GM19238 (cell line): ENCODE data around the gene PLEKHA4.
A peak's percentile ranks its signal among the peaks of the same experiment; 100 is the strongest.

Experiments used
- DNase-seq: peaks from one replicate; pipeline ENCODE4 v3.0.0; 2011; ENCODE audit warnings: low spot score; ENCODE audit not compliant: insufficient read length

PLEKHA4 gene

DNA sequence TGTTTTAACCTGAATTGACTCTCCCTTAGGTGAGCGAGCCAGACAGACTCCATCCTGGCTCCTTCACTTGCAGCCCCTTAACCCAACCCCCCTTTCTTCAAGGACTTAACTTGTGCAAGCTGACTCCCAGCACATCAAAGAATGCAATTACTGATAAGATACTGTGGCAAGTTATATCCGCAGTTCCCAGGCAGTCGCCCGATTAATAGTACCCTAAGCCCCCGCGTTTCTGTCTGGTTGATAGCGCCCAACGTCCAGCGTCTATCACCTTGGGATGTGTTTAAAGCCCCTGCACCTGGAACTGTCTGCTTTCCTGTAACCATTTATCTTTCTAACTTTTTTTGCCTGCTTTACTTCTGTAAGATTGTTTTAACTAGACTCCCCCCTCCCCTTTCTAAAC lies 38.3 kb downstream of the PLEKHA4 start:
- no peak for DNase-seq

DNA sequence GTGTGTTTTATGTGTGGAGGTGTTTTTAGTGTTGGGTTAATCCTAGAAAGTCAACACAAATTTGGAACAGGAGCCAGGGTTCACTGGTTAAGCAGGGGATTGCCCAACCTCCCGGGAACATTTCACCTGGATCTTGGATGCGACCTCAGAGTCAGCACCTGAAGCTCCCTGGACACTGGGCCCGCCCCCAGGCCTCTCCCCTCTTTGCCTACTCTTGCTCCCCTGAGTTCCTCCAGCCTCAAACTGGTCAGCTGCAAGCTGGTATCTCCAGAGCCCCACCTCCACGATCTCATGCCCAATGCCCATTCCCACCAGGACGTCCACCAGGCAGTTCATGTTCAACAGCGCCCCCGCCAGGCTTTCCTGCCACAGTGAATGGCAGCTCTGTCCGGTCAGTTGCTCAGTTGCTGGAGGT lies 41.8 kb downstream of the PLEKHA4 start:
- DNase-seq = no peak

DNA sequence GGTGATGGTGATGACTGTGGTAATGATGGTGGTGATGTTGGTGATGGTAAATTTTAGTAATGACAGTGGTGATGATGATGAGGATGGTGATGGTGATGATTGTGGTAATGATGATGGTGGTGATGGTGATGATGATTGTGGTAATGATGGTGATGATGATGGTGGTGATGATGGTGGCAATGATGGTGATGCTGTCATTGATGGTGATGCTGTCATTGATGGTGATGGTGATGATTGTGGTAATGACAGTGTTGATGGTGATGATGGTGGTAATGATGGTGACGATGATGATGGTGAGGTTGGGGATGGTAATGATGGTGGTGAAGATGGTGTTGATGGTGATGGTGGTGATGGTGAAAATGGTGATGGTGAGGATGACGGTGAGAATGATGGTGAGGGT lies 45.9 kb downstream of the PLEKHA4 start:
- no peak for DNase-seq

DNA sequence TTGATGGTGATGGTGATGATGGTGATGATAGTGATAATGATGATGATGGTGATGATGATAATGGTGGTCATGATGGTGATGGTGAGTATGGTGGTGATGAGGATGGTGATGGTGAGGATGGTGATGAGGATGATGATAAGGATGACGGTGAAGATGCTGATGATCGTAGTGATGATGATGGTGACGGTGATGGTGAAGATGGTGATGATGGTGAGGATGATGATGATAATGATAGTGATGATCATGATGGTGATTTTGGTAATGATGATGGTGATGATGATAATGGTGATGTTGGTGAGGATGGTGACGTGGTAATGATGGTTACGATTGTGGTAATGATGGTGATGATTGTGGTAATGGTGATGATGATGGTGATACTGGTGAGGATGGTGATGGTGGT lies 46.8 kb downstream of the PLEKHA4 start:
- no peak for DNase-seq

DNA sequence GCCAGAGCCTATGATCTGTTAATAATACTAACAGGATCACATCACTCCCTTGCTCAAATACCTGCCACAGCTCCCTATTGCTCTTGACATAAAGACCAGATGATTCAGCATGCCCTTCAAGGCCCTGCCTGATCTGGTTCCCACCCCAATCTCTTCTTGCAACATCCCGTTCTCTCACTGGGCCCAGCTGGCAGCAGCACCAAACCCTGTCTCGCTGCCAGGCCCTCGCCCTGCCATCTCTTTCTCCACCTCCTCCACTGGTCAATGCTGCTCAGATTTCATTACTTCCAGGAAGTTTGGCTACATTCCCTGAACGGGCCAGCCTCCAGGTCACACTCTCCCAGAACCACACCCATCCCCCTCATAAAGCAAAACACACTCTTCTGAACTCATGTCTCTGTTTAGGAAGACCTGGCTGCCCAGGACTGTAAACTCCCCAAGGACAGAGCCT lies 49.0 kb downstream of the PLEKHA4 start:
- no peak for DNase-seq

DNA sequence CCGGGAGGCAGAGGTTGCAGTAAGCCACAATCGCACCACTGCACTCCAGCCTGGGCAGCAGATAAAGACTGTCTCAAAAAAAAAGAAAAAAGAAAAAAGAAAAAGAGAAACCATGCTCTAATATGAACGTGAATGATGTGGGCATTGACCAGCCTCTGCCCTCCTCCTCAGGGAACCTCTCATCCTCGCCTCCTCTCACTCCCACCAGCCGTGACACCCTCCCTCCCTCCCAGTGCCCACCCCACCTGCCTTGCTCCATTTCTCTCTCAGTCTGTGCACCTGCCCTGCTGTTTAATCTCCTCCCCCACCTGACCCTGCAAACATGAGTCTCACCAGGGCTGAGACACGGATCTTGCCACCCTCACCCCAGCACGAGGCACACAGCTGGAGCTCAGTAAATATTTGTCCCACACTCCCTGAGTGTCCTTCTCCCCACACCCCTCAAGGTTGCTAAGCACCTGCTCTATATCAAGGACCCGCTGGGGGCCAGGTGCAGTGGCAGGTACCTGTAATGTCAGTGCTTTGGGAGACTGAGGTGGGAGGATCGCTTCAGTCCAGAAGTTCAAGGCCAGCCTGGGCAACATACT lies 50.1 kb downstream of the PLEKHA4 start:
- no peak for DNase-seq

DNA sequence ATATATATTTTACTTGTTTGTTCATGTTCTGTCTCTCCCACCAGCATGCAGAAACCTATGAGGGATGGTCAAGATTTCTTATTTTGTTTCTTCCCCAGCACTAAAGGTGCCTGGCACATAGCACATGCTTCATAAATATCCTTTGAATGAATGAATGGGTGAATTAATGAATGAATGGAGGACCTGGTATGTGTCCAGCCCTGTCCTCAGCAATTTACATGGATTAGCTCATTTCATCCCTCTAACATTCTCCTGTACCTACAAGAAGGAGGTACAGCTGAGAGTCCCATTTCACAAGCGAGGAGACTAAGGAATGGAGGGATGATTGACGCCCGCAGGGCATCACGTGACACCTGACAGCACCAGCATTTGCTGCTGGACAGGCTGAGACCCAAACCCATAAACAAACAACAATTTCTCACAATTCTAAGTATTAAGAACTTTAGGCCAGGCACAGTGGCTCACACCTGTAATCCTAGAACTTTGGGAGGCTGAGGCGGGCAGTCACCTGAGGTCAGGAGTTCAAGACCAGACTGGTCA lies 50.8 kb downstream of the PLEKHA4 start:
- DNase-seq = no peak

DNA sequence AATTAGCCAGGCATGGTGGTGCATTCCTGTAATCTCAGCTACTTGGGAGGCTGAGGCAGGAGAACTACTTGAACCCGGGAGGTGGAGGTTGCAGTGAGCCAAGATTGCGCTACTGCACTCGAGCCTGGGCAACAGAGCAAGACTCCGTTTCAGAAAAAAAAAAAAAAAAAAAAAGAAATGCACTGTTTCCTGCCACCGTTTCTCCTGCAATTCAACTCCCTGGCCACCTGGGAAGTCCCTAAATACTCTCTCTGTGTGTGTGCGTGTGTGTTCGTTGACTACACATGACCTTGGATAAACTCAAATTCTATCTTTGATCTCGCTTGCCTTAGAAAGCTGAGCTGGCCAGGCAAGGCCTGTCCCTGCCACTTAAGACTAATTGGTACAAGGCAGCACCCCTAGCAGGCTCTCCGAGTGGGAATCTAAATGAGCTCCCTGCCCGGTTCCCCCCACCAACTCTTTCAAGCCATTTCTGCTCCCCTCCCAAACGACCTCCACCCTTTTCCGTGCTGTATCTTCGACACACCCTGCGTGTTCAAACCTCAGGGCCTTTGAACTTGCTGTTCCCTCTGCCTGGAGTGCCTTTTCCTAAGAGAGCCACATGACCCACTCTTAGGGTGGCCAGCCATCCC lies 52.4 kb downstream of the PLEKHA4 start:
- DNase-seq = no peak

DNA sequence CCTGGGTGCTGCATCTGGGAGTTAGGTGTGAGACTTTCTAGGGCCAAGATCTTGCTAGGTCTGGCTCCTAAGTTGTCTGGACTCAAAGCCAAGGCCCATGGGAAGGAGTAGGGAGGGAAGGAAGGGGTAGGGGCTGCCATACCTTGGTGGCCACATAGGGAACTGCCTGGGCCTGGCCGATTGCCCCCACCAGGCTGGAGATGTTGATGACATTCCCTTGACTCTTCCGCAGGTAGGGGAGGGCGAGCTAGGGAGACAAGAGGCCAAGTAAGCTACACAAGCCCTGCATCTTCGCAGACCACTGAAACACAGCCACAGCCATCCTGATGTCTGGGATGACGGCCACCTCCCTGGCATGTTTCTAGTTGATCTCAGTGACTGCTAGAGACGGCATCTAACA lies 53.5 kb downstream of the PLEKHA4 start:
- no peak for DNase-seq

DNA sequence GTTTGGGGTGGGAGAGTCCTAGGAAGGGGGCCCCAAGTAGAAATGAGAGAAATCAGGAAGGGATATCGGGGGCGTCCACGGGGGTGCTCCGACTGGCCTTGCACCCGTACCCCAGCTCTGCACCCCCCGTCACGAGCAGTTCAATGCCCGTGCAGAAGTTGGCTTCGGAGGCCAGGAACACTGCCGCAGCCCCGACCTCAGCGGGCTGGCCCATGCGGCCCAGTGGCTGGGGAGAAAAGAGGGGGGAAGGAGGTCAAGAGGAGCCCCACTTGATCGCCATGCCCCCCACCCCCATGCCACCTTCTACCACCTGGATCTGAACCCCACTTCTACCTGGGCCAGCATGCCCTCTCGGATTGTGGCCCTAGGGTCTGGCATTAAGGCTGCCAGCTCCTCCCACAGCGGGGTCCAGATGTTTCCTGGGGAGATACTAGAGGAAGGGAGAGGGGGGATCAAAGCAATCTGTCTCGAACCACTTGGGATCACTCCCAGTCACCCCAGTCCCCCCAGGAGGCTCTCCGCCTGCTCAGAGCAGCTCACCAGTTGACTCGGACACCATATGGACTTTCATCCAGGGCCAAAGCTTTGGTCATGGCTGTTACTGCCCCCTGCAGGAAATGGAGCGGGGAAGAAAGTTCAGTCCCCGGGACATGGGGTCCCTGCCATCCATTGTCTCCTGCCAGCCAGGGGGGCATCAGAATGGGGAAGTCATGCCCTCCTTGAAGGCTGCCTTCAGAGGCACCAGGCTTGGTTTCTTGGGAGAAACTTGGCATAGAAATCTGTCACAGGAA lies 55.1 kb downstream of the PLEKHA4 start:
- no peak for DNase-seq

DNA sequence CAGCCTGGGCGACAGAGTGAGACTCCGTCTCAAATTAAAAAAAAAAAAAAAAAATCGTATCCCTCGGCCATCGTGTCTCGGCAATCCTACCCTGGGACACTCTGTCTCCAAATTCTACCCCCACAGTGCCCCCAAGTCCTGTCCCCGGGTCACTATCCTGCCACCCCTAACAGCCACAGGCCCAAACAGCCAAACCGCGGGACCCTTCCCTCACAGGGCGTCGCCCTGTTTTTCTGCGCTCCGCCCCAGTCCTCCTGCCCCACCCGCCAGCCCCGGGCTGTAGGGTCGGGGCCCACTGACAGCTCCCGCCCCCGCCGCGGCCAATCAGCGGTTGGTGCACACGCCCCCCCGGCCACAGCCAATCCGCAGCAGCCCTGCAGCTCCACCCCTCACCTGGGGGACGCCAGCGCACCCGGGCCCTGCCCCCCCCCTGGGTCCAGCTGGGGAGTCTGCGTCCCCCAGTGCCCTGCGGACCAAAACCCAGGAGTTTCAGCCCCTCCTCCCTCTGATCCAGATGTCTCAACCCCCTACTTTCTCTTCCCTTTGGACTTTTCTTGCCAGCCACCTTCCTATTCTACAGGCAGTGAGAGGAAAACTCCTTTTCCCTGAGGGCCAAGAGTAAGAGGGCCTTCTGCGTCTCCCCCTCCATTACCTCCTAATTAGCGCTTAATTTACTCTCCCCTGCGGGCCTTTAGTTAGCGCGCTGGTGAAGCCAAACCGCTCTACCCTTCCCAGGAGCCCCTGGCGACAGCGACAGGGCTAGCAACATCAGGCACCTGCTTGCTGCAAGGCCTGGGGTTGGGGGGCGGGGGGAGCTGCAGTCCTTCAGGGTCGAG lies 56.1 kb downstream of the PLEKHA4 start:
- DNase-seq = peak; percentile 83

DNA sequence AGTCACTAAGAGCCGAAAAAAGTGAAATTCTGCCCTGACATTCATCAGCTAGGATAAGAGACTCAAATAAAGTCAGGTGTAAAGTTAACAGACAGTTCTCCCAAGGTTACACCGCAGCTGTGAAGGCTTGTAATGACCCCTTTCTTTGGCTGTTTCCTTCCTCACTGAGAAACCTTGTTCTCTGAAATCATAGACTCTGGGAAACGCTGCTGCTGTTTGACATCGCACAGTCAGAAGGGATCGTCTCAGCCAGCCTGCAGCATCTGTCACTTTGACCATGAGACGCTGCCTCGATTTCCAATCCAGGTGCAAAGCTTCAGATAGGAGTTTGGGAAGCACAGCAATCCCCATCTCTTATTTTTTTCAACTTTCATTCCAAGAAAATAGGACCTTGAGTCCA lies 58.3 kb downstream of the PLEKHA4 start:
- DNase-seq = no peak

DNA sequence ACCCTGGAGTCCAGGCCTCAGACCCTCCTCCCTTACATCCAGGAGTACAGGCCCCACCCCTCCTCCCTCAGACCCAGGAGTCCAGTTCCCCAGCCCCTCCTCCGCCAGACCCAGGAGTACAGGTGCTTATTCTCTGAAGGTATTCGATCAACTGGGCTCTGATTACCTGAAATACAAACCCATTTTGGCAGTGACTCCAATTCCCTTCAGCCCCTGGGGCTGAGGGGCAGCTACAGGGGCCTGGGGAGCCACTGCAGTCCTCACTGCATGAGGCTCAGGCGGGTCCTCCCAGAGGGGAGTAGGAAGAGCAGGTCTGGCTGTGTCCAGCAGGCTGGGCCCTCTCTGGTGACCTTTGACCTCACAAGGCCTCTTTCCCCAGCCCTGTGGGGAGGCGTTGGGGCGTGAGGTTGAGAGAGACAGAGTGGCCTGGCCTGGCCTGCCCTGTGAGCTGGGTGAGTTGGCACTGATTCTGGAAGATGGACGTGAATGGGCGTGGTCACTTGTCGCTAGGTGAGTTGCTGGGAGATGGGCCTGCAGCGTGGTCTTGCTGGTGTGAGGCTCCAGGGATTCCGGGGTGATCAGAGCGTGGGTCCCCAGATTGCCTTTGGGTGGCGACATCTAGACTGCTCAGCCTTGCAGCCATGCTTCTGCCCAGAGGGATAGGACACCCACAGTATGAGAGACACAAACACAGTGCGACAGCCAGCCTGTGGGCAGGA lies 60.7 kb downstream of the PLEKHA4 start:
- DNase-seq = no peak

DNA sequence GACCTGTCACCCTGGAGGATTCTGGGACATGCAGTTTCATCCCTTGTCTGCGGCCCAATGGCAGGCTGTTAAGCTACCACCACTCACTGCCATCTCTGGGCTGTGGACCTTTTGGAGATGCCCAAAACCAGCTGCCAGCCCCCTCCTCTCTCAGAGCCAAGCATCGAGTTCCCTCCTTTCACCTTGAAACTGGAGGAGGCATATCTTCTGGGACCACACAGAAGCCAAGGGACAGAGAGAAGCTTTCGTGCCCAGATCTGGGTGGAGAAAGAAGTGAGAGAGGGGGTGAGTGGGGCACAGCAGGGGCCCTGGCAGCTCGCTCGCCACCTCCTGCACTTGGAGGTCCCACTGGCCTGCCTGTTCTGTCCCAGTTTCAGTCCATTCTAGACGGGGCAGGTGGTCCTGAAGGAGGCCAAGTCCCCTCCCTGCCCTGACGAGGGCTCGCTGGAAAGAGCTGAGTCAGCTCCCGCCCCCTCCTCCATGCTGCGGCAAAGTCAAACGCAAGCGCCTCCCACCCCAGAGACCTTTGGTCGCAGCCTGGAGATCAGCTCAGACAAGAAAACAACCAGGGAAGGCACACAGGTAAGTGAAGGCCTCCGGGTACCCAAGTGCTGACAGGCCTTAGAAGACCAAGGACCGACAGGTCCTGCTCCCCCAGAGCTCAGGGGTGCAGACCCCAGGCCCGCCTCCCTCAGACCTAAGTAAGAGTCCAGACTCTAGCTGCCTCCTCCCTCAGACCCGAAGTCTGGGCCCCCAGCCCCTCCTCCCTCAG lies 61.4 kb downstream of the PLEKHA4 start:
- no peak for DNase-seq

DNA sequence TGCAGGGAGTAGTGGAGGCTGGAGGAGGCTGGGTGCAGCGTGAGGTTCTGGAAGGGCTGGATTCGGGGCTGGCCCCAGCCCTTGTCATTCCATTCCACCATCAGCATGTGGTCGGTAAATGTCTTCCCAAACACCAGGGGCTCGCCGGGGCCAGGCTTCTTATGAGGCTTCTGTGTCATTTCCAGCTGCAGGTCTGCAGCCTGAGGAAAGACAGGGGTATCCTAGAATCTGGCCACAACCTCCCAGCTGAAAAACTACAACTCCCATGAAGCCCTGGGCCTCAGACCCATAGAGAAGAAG lies 61.9 kb downstream of the PLEKHA4 start:
- peak; percentile 64 for DNase-seq

DNA sequence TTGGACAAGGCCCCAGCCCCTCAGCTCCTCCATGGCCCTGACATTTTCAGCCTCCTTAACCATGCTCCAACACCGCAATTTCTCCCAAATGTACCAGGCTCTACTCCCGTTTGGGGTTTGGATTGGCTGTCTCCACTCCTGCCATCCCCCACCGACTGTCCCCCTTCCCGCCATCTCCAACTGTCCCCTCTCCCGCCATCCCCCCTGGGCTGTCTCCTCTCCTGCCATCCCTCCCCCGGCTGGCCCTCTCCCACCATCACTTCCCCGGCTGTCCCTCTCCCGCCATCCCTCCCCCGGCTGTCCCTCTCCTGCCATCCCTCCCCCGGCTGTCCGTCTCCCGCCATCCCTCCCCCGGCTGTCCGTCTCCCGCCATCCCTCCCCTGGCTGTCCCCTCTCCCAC lies 63.0 kb downstream of the PLEKHA4 start:
- DNase-seq = no peak

DNA sequence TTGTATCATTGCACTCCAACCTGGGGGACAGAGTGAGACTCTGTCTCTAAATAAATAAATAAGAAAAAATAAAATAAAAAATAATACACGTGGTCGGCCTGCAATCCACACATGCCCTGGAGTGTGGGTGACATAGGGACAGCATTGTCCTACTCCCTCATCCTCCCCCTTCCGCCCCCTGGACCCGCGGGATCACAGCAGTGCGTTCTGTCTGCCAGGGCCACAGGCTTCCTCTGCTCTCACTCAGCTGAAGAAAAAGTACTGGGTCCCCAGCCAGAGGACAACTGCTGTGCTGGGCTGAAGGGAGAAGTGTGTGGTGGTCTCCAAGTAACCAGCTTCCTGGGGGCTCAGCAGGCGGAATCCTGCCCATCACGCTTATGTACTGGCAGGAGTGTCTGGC lies 63.9 kb downstream of the PLEKHA4 start:
- DNase-seq = no peak

DNA sequence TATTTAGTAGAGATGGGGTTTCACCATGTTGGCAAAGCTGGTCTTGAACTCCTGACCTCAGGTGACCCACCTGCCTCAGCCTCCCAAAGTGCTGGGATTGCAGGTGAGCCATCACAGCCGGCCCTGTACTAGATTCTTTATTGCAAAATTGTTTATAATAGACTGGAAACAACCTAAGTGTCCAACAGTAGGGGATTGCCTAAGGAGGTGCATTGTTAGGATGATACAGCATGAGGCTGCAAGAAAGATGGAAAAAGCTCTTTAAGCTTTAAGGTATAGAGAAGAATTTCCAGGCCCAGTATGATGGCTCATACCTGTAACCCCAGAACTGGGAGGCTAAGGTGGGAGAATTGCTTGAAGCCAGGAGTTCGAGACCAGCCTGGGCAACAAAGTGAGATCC lies 65.8 kb downstream of the PLEKHA4 start:
- DNase-seq = no peak

DNA sequence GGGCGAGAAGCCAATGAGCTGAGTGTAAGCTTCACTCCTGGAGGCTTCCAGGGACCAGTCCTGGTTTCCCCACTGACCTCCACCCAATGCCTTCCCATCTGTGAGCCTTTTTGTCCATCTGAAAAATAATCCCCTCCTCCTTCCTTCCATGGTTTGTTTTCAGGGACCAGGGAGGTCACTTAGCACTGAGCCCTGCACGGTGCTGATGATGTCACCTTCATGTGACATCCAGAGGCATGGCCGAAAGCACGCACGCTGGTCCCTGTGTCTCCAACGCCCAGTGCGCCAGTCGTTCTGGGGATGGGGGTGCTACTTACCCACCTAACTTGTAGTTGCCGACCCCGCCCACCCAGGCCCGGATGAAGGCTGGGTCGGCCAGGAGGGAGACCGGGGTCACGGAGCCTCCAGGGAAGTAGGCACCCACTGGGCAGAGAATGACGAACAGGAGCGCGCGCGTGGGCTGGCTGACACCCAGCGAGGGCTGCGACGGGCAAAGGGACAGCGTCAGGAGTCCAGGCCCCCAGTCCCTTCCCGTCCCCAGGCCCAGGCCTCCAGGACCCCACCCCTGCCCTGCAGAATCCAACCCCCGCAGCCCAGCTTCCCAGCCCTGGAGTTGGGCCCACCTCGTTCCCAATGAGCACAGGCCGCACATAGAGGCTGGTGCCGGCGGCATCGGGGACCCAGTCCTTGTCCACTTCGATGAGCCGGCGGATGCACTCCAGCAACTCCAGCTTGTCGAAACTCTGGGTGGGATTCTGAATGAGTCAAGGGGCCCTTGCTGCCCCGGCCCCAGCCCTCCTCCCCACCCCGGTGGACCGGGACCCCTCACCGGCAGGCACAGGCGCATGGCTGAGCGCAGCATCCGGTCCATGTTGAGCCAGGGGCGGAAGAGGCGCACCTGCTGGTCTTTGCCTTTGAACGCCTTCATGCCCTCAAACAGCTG lies 68.8 kb downstream of the PLEKHA4 start:
- DNase-seq = no peak
